ENCODE results near the gene GDPD5.

Gene GDPD5

DNA sequence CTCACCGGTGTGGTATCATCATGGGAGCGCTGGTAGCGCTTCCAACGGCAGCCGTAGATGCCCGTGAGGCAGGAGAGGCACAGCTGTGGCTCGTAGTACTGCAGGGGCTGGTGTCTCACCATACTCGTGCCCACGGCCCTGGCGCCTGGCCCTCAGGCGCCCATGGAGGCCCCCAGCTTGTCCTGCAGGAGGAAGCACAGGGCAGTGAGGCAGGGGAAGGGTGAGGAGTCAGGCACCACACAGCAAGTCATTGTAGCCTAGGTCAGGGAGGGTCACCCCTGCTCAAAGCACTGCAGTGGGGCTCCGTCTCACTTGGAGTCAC lies 48.2 kb downstream of the GDPD5 start:
- TF ChIP-seq, protein P1, sequence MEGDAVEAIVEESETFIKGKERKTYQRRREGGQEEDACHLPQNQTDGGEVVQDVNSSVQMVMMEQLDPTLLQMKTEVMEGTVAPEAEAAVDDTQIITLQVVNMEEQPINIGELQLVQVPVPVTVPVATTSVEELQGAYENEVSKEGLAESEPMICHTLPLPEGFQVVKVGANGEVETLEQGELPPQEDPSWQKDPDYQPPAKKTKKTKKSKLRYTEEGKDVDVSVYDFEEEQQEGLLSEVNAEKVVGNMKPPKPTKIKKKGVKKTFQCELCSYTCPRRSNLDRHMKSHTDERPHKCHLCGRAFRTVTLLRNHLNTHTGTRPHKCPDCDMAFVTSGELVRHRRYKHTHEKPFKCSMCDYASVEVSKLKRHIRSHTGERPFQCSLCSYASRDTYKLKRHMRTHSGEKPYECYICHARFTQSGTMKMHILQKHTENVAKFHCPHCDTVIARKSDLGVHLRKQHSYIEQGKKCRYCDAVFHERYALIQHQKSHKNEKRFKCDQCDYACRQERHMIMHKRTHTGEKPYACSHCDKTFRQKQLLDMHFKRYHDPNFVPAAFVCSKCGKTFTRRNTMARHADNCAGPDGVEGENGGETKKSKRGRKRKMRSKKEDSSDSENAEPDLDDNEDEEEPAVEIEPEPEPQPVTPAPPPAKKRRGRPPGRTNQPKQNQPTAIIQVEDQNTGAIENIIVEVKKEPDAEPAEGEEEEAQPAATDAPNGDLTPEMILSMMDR (IDR thresholded peaks at IDR 0.05) = no peak

DNA sequence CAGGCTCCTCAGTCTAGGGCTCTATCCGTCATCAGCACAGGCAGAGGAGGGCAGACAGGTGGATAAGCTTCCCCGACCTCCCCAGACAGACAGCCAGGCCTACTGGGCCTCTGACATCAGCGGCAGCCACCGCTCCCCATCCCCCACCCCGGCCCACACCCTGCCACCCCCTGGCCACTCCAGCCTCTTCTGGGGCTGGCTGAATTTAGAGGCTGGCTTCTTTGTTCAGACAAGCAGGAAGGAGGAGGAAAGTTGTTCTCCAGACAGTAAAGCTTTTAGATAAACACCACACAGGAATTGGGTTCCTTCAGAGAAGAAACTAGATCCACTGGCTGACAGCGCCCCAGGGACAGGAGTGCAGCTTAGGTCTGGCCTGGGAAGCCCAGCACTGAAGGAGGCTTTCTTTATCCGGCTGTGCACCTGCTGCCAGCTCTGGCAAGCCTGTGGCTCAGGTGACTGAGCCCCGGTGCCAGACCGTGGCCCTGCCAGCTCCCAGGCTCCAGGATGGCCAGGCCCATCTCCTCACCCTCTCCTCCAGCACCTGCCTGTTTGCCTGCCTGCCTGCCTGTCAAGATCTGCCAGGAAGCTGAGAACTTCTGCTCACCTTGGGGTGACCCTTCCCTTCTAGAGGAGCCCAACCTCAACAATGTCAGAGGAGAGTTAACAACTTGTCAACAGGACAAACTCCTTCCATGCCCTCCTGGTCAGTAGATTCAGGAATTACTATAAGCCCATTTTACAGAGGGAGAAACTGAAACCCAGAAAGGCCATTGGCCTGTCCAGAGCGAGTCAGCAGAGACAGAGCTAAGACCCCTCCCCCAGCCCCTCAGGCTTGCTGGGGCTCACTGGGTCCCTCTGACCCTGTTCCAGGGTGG lies 48.8 kb downstream of the GDPD5 start:
- TF ChIP-seq, protein P1 (IDR thresholded peaks at IDR 0.05) = no peak

DNA sequence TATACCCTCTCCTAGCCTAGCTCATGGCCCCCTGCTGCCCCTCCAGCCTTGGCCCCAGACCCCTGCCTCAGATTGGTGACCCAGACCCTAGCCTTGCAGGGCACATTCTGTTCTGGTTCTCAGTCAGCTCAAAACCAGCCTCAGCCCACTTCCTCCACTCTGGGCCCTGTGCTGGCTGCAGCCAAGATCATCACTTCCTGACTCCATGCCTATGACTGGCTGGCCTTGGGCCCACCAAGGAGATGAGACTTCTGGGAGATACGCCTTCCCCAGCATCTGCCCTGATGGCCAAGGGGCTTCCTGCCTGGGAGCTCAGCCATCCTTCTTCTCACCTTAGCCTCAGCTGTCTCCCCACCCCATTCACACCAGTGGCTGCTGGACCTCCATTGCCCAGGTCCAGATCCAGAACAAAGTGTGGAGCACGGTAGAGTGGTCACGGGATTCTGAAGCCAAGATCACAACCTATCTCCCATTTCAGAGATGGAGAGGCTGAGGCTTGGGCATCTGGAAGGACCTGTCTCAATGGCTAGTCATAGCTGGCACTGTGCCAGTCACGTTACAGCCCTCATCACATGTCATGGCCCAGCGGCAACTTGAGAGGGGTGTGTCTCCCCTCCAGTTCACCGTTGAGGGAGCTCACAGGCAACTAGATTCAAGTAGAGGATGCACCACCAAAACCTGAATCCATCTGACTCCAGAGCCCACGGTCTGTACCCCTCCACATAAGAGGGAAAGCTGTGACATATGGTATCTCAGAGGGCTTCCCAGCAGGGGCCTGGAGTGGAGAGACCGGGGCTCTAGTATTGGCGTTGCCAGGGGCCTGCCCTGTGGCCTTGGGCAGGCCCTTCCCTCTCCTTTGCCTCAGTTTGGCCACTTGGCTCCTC lies 49.7 kb downstream of the GDPD5 start:
- TF ChIP-seq, protein P1 (IDR thresholded peaks at IDR 0.05) = no peak

DNA sequence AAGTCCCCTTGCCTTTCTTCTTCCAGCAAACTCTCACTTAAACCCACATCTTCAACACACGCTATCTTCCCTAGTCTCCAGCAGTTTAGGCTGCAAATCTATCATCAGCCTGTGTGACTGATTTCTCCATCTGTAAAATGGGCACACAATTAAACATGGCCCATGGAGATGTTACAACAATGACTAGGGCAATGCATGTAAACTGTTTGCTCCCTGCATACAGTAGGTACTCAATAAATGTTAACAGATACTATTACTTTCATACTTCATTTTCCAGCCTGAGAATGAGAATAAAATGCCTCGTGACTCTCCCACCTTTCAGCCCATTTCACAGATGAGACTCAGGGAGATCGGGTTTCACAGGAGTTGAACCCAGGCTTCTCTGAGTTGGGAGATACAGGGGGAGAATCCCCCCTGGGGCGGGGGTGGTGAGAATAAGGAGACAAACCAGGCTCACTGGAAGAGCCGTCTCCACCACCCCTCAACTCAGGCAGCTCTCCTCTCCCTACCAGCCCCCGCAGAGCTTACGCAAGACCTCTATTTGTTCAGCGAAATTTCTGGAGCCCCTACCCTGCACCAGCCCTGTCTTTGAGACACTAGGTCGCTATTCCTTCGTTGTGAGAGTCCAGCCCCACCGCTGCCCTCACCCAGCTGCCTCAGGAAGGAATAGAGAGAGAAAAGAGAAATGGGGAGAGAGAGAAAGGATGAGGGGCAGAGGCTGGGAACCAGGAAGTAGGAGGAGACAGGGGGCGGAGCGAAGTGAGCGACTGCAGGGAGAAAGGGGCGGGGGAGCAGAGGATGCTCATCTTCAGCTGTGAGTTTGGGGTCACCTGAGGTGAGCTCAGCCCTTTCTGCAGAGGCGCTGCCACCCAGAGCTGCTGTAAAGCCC lies 50.6 kb downstream of the GDPD5 start:
- TF ChIP-seq, protein P1 (IDR thresholded peaks at IDR 0.05) = no peak

DNA sequence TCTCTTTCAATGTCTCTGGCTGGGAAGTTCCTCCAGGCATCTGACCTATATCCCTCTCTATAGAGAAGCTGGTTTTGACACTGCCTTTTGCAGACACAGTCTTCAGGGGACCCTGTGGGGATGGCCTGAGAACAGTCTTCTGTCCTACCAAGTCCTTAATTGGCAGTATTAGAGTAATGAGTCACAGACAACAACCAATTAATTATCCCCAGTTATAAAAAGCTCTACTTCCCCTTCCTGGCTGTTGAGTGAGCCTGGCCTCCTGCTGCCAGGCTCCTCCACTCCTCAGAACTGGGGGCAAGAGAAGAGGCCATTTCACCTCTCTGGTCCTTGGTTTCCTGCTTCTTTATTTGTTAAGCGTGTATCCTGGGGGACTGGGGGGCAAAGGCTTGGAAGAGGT lies 51.5 kb downstream of the GDPD5 start:
- TF ChIP-seq, protein P1 (IDR thresholded peaks at IDR 0.05) = no peak

DNA sequence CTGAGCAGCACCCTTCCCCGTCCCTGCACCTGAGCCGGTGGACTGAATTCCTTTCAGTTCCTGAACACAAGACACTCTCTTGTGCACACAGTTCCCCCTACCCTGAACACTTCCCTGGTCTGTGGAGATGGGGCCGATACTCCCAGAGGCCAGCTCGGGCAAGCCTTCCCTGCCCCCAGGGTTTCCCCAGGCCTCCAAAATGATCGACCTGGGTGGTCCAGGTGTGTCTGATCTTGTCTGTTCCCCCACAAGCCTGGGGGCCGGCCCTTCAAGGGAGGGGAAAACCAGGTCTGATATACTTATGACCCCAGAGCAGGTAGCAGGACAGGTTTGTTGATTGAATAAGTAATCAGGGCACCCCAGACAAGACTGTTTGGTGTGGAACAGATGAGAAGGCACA lies 52.1 kb downstream of the GDPD5 start:
- TF ChIP-seq, protein P1 (IDR thresholded peaks at IDR 0.05) = no peak
